ENCODE results near the gene SLC35D1.
"Not testable (repeated sequence)": the region's sequence is repeated elsewhere in the genome, so short reads cannot be mapped to it uniquely, and the experiment has no call there.

Gene SLC35D1

DNA sequence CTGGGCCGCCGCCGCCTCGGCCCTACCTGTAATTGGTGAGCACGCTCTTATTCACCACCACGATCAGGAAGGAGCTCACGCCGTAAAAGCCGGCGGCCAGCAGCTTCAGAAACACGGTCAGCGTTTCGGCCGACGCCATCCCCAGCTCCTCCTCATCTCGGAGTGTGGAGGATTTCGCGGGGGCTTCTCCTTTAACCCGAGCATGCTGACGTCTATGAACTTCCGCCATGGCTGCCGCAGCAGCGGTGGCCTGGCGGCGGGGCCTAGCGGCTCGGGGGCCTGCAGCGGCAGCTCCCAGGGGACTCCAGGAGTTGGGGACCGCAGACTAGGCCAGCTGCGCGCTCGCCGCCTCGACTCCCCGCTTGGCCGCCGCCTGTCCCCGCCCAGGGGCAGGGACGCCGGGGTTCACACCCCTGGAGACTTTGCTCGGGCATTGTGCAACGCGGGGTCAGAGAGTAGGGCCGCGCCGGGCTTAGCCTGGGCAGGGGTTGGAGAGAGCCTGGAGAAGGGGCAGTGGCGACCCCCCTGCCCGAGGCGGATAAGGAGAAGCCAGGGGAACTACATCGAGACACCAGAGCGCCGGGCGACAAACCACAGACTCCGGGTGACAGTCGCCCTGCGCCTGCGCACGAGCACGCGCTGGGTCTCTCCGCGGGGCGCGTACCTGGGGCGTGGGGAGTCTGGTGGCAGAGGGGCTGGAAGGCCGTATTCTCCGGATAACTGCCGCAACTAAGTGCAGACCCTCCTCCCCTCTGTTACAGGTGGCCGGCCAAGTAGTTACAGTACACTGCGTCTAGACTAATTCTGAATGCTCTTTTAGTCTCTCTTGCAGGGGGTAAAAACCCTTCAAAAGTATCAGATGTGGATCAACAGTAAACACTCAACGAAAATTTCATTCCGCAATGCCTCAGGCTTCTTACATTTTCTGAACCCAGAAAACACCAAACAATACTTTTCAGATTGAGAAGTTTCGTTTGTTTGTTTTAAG lies at the start of gene SLC35D1:
Gene SLC35D1, minus strand, starts transcription at position 364 of the 988 bp plus-strand sequence. Its CDS starts 135 bp downstream, at position 229.
- FAIRE-seq = no peak

DNA sequence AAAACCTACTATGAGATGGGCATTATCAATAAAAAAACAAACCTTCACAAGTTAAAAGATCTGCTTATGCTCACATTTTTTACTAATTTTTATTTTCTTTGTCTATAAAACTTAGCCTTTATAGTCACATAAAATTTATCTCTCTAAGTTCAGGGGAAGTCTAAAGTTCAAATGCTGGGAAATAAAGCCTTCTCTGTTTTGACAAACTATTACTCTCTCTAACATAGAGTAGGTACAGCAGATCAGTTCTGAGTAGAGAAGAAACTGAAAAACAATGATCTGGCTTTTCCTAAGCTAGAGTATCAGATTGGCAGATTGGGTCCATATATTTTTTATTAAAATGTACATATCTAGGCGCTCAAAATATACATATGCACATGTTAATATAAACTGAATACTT lies 49.6 kb upstream of the SLC35D1 start:
- no peak for FAIRE-seq

DNA sequence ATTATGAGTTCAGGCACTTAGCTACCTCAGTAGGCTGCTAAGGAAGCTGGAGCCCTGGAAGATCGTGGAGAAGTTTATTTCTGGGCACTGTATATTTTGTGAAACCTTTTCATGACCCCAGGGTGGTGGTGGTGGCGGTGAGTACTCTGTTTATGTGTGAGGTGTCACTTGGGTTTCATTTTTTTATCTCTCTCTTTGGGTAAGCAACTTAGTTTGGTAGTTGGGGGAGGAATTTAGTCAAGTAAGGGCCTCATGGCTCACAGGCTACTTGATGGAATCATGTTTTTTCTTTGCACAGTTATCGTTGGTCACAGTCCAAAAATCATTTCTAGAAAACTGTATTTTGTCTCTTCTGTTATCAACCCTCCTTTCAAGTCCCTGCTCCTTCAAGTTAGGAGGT lies 46.9 kb upstream of the SLC35D1 start:
- FAIRE-seq = no peak

DNA sequence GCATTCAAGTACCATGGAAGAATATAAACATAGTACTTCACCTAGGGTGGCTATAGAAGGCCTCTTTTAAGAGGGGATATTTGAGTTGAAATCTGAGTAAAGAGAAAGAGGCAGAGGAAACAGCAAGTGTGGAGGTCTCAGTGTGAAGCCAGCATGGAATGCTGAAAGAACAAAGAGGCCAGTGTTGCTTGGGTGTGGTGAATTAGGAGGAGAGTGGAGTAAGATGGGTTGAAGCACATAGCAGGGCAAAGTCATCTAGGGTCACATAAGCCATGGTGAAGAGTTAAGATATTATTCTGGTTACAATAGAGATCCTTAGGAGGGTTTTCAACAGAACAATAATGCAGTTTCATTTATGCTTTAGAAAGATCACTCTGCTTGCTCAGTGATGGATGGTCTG lies 43.4 kb upstream of the SLC35D1 start:
- FAIRE-seq = no peak

DNA sequence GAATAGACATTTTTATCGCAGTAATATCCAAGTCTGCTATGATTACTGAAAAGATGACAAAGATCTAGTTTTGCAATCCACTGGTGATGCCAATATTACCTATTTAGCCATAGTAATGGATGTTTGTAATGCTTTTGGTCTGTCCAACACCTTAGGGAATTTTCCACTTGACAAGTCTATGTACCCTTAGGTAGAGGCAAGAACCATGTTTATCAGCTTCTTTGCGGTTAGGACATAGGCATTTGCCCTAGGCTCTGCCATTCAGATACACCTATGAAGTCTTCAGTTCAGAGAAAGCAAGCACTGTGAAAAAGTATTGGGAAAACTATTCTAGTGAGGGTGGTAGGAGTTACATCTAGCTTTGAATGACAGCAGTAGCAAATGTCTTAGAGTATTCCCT lies 40.2 kb upstream of the SLC35D1 start:
- no peak for FAIRE-seq

DNA sequence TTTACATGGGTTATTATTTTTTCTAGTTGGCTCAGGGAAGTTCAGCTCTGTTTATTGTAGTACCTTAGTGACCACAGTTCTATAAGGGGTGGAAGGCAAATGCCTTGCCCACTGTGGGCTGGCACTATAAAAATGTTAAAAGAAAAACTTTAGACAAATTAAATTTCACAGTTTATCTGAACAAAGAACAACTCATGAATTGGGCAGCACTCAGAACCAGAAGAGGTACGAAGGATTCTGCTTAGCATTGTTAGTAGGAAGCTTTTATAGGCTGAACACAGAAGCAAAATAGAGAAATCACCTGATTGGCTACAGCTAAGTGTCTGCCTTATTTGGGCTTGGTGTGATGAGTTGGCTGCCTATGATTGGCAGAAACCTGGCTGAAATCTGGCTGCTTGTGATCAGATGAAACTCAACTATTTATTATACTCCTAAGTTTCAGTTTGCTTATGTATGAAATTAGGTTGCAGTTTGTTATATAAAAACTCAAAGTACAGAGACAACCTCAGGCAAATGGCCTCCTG lies 35.8 kb upstream of the SLC35D1 start:
- no peak for FAIRE-seq

DNA sequence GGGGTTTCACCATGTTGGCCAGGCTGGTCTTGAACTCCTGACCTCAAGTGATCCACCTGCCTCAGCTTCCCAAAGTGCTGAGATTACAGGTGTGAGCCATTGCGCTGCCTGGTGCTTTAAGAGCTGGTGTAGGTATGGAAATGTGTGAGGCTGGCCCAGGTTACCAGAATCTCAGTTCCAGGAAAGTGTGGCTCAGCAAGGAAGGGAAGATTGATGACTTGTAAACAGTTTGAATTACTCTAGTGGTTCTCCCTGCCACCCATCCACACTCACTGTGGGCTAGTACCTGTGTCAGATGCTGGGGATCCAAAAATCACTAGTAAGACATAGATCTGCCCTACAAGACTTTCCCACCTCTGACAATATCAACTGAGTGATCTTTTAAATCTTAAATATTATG lies 34.5 kb upstream of the SLC35D1 start:
- FAIRE-seq = no peak

DNA sequence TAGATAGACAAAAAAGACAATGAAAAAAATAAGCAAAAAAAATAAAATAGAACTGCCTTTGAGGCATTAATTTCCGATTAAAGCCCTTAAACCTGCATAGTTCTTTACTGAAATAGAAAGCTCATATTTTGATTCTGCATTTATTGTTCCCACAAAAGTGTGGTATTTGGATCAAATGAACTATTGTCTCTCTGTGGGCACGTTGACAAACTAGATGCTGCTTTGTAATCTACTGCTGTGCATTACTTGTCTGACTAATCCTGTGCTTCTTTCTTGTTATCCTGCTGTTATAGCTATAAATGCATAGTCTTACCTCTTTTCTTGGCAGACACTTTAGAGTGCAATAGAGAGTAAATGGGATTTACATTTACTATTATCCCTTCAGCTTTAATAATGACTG lies 31.4 kb upstream of the SLC35D1 start:
- FAIRE-seq = no peak

DNA sequence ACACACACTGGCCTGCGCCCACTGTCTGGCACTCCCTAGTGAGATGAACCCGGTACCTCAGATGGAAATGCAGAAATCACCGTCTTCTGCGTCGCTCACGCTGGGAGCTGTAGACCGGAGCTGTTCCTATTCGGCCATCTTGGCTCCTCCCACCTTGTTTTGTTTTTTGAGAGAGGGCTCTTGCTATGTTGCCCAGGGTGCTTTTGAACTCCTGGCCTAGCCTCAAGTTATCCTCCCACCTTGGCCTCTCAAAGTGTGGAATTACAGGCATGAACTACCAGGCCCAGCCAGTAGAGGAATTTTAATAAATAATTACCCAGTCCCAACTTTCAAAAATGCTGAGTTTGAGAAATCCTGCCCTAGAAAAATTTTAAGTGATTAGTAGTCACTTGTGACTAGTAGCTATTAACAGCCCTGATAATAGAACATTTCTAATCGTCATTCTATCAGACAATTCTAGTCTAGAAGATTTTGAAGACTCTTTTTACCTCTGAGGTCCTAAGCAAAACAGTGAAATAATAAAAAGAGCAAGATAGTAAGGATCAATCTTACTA lies 30.9 kb upstream of the SLC35D1 start:
- FAIRE-seq = no peak

DNA sequence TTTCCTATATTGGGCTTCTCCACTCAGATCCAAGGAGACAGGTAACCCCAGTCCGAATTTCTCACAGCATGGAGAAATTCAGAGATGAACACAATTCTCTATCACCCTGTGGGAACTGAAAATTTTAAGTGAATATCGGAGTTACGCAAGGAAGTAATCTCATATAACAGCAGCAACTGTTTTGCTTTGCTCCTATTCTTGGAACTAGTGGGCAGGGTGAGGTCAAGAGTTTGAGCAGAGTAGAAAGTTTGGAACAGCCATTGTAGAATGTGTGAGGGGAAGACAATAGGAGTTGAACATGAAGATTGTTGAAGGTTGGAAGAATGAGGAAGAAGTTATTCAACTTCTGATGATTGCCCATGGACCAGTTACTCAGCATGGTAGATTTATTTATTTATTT lies 24.3 kb upstream of the SLC35D1 start:
- no peak for FAIRE-seq

DNA sequence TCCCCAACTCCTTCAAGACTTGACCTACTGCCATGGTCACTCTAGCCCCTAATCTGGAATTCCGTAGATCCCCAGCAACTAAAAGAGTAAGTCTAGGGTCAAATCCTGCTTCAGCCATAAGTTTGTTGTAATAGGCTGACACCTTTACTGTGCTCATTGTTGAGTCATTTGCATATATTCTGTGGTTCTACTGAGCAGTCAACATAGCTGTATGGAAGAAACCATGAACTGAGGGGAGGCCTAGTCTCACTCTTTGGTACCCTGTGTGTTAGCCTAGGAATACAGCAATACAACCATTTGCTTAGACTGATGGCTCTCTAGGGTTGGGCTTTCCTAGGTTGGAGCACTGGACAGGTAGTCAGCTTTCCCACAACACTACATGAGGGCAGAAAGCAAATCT lies 23.6 kb upstream of the SLC35D1 start:
- FAIRE-seq = no peak

DNA sequence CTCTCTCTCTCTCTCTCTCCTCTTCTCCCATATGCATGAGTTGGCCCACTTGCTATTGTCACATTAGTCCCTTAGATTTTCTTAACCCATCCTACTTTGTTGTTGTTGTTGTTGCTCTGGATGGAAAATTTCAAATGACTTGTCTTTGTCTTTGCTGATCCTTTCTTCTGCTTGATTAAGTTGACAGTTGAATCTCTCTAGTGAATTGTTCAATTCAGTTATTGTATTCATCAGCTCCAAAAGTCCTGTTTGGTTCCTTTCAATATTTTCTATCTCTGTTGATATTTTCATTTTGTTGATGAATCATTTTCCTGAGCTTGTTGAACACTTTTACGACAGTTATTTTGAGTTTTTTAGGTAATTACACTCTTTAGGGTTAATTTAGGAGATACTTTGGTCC lies 18.8 kb upstream of the SLC35D1 start:
- FAIRE-seq = no peak

DNA sequence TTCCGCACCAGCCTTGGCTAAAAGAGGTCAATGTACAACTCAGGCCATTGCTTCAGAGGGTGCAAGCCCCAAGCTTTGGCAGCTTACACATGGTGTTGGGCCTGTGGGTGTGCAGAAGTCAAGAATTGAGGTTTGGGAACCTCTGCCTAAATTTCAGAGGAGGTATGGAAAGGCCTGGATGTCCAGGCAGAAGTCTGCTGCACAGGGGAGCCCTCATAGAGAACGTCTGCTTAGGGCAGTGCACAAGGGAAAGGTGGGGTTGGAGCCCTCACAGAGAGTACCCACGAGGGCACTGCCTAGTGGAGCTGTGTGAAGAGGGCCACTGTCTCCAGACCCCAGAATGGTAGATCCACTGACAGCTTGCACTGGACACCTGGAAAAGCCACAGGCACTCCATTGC lies 13.7 kb upstream of the SLC35D1 start:
- FAIRE-seq = not testable (repeated sequence)

DNA sequence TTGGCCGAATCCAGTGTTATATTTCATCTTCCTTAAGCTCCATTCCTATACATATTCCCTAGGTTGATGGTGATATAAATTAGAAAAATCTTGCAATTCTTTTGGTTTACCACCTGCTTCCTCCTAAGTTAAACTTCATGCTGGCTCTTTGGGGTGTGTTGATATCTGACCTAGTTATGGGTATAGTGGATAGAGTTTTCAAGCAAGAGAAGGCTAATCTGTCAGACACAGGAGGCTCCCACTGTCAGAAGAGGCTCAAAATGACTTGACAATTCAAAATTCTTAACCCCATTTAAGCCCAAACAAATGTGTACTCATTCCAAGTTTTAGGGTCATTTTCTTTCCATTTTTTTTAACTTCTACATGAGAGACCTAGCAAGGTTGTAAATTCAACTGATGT lies 8.5 kb upstream of the SLC35D1 start:
- FAIRE-seq = no peak

DNA sequence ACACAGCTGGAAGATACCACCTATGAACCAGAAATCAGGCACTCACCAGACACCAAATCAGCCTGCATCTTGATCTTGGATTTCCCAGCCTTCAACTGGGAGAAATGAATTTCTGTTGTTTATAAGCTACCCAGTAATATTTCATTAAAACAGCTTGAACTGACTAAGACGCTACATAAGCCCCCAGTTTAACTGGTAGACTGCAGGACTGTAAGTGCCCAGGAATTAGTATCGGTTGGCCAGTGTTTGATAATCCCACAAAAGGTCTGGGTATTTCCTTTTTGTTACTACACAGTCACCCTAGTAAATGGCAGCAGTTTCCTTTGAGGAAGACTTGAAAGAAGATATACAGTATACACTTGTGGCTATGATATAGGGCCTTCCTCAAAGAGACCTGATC lies 7.3 kb upstream of the SLC35D1 start:
- no peak for FAIRE-seq

DNA sequence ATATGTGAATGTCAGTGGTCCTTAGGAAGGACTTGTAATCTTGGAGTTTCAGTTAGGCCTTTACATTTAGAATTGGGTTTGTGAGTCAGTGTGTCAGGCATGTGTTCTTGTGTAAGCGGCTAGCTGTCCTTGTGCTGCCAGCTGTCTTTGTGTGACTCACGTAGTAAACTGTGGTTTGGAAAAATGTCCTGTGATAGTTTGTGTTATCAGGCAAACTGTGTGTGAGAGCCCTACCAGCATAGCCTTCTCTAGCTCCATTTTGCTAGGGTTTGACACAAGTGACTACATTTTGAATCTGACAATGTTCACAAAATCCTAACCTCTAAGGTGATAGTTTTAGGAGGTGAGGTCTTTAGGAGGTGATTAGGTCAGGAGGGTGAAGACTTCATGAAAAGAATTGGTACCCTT lies 6.9 kb upstream of the SLC35D1 start:
- FAIRE-seq = no peak

DNA sequence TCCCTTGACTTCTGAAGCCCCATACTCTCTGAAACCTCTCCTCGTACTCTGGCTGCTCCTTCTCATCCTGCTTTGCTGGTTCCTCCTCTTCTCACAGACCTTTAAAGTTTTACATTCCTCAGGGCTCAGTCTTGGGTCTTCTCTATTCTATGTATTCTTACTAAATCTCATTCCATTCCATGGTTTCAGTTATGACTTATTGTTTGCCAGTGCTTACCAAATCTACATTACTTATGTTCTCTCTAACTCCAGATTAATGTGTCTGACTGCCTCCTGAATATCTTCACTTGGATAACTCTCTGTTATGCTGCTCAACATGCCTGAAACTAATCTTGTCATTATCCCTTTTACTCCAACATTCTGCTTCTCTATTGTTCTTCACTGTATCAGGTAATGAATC lies 5.4 kb upstream of the SLC35D1 start:
- FAIRE-seq = no peak

DNA sequence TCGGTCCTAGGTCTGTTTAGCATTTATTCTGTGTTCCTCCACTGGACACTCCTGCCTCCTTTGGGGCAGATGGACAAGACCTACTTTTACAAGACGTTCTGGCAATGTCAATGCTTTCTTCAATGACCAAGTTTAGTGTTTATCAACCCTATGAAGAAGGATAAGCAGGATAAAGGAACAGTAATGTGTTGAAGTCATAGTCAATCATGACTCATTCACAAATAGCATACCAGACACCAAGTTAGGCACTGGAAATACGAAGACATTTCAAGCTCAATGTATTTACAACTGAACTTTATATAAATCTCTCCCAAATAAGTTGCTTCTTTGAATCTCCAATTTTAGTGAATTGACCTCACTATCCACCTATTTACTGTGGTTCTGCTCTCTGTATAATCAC lies 4.8 kb upstream of the SLC35D1 start:
- no peak for FAIRE-seq

DNA sequence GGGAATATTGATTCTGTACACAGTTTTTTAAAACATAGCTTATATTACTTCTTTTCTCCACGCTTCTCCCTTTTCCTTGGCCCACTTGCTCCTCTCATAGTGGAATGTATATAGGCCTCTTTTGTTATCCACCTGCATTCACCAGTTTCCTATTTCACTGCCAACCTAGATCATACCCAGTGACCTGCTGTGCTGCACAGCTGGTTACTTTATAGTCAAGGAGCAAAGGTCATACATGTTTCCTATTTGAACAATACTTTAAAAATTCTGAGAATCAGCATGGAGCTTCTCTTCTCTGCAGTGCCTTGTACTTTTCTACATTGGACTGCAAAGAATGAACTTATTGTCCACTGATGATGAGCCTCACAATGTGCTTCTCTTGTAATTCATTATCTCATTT lies 4.3 kb upstream of the SLC35D1 start:
- FAIRE-seq = no peak

DNA sequence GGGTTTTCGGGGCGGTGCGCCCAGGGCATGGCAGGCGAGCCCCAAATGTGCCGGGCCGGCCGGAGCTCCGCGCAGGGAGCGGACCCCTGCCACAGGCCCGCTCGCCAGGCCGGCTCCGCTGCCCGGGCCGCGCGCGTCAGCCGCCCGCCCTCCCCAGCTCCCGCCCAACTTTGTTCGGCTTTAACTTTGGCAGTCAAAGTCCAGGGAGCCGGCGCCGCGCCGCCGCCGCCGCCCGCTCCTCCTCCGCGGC lies 488 bp downstream of the SLC35D1 start:
- FAIRE-seq = no peak

DNA sequence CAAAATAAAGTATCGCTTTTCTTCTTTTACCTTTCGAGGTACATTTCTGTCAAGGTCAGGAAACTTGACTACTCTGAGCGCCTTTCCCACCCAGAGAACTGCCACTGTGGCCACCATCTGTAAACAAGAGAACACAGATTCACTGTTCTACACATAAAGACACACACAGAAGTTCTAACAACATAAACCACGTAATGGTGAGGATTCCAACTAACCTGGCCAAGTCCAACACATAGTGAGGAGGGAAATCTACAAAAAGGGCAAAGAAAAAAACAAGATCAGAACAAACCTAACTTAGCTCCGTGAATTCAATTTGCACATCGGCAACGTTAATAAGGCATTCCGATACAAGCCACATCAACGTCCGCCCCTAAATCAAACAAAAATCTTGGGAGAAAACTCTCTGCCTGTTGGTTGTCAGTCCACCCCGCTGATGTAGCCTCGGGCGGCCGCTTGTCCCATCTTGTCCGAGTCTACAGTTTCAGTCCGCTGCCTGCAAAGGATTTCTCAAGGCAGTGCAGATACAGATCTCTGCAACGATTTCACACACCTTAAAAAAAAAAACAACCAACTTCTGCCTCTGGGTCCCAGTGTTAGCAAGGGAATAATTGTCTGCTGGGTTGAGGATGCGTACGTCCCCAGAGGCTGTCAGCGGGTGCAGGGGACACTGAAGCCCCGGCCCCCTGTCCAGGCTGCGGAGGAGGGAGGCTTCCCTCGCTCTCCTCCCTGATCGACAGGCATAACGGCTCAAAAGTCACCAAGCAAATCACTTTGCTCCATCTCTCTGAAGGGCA lies 1.0 kb downstream of the SLC35D1 start:
- no peak for FAIRE-seq

DNA sequence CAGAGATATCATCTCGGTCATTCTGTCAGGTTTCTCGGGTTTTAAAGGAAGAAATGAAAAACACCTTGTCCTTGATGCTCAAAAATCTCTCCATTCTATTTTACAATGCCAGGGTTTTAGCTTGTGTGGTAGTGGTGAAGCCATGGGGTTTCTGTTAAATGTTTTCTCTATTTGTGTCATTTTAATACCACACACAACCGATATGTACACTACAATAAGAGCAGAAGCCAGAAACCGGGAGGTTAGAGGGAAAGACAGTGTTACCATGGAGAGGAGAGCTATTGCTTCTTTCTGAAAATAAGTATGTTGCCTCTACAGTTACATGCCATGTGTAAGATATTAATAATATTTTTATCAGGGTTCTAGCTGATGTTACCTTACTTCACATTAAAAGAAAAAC lies 2.8 kb downstream of the SLC35D1 start:
- FAIRE-seq = no peak

DNA sequence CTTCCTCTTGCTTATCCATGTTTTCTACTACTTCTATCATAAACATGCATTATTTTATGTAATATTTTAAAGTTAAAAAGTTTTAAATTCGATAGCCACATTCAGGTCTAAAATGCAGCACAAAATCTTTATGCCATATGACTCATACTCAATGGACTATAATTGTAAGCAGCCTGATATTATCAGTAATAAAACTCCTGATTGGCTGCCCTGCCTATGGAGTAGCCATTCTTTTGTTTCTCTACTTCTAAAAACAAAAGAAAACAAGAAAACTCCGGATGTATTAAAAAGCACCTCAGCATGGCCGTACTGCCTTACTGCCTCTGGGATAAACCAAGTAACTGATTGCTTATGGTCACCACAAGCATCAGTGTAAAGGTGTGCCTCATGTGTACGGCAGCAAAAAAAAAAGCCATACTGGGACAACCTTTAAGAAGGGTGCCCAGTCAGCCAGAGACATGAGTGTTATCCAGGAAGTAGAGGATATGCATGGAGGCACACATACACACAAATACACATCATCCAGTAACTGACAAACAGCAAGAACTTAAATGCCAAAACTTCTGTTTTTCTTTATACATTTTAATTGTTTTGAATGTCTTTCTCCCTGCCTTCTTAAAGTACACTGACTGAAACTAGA lies 9.2 kb downstream of the SLC35D1 start:
- no peak for FAIRE-seq

Measured in endometrium (tissue), 2 donors.